ENCODE data around the gene MYL3. TPM values are rescaled to one million over a fixed set of nuclear protein-coding genes. Genes with fewer than 3 reads are reported as not detected.
A peak's percentile ranks its signal among the peaks of the same experiment; 100 is the strongest.

MYL3 gene
- total RNA-seq, 2 donors from 2014 or later: 0.47 to 0.79 TPM

DNA sequence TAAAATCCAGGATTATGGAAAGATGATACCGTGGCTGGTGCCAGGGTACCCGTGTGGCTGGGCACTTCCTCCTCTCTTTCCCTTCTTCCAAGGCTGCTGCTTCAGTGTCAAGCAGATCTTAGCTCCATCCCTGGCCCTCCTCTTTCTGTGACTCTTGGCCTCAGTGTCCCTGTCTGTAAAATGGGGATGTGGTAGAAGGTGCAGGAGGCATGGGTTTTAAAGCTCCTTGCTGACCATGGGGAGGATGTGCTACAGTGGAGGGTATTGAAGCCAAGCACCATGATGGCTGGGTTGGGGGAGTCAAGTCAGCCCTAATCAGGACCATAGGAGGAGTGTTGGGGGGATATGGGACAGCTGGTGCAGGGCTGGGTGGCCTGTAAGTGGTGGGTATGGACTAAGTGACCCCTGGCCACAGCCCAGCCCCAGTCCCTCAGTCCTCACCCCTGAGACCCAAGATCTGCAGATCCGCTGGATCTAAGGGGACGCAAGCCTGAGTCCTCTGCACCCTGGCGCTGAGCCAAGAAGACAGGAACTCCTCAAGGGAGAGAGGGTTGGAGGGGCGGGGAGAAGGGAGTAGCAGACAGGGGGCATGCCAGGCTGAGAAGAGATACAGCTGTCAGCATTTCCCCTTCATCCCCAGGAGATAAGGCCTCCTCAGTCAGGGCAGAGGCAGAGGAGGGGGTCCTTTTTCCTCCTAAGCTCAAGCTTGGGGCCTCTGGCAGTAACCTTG lies 26.3 kb upstream of the MYL3 start:
- intact Hi-C loops (cut with DNase I, micrococcal nuclease): loop anchor here in 1 of 2 donors (5.0 kb wide), 1 partner anchor 182 kb away; no protein-coding TSS in a partner anchor
- DNase-seq: no peak
- no peak for ATAC-seq

DNA sequence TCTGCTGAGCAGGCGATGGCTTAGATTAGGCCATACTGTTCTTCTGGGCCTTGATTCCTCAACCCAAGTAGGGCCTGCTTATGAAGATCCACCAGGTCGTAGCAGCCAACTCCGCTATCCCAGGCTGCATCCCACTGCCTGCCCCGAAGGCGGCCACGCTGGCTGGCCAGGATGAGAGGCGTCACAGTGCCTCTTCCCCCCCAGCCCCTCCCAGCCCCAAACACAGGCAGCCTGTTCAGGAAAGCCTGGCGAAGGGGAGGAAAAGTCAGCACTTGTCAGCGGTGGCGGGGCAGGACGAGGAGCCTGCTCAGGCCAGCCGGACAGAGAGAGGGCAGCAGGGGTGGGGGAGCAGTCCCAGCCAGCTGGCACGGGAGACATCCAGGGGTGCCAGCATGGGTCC lies 25.5 kb upstream of the MYL3 start:
- intact Hi-C loops (cut with DNase I, micrococcal nuclease): no loop called here
- DNase-seq (no peak), ATAC-seq (no peak)

DNA sequence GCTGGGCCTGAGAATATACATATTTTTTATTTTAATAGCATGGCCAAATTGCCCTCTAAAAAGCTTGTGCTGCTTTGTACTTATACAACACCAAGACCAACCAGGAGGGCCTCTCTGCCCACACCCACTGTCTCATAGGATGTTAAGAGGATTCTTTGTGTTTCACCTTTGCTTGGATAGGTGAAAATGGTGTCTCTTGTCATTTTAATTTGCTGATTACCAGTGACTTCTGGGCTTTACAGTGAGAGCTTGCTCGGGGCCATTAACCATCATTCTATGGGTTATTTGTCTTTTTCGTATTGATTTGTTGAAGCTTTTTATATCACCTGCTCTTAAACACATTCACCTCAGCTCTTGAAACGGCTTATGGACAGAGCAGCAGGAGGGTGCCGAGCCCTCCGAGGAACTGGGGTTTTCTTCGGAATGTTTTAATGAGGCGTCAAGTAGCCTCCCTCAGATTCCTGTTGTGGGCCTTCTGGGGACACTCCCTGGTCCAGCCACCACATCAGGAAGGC lies 24.8 kb upstream of the MYL3 start:
- no peak for ATAC-seq
- no peak for DNase-seq
- intact Hi-C loops (cut with DNase I, micrococcal nuclease): no loop called here

- intact Hi-C loops (cut with DNase I, micrococcal nuclease): no loop called here
- ATAC-seq: no peak
- no peak for DNase-seq
These were observed 22.4 kb upstream of the MYL3 start for GRCh38 chr3:46885612-46886011.

DNA sequence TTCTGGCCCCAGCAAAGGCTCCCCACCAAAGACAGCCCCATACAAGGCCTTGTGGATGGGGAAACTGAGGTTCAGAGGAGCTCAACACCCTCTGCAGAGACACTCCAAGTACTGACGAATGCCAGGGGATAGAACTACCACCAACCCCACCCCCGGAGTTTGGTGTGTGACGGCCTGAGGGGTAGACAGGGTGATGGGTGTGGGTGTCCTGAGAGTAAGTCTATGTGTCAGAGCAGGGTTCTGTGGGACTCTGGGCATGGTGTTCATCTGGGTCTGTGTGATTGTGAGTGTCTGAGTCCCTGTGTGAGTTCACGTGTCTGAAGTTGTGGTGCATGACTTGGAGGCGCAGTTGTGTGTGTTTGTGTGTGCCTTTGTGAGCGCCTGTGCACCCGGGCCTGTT lies 21.7 kb upstream of the MYL3 start:
- DNase-seq (no peak), ATAC-seq (no peak)
- intact Hi-C loops (cut with DNase I, micrococcal nuclease): no loop called here

GRCh38 chr3:46884427-46884826 lies 21.2 kb upstream of the MYL3 start:
- no peak for ATAC-seq
- intact Hi-C loops (cut with DNase I, micrococcal nuclease): no loop called here
- no peak for DNase-seq

DNA sequence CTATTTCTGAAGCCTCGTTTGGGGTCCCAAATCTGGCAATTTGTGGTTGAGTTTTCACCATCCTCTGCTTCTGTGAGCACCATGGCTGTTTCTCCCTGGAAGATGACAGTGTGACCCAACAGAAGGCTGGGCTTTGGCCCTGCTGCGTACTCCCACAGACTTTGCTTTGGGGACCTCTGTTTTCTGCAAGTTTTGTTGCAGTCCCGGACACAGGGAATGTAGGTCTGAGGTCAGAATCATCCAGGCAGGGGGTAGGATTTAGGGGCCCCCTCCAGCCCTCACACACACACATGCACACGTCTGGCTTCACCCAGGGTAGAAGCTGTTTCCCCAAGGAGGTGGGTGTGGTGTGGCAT lies 20.6 kb upstream of the MYL3 start:
- DNase-seq (no peak), ATAC-seq (no peak)
- intact Hi-C loops (cut with DNase I, micrococcal nuclease): no loop called here

- DNase-seq: no peak
- peak; percentile 67 for ATAC-seq
These were observed 20.0 kb upstream of the MYL3 start for GRCh38 chr3:46883054-46883829.

DNA sequence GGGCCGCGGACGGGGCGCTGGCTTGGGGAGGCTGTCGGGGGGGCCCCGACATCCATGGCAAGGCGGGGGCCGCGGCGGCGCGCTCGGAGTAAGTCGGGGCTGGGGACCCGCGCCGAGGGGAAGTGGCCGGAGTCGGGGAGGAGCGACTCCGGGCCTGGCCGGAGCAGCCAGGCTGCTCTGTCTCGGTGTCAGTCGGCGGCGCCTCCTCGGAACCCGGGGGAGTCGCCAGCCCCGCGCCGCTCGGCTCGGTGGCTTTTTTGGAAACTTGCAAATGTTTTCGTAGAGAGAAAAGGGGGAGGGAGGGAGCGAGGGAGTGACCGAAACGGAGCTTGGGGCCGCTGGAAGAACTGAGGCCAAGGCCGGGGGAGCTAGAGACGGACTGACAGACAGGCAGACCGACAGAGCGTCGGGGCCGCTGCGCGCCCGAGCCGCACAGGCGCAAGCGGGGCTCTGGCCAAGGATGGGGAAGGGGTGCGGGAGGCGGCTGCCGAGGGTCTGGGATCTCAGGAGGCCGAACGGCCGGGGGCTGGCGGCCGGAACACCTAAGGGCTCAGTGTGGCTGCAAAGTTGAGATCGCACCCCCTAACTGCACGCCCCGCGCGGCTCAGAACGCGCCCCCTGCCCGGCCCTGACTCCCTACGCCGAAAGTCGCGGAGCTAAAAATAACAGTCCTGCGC lies 19.3 kb upstream of the MYL3 start:
- ATAC-seq (peak; percentile 40), DNase-seq (no peak)

More at GRCh38 chr3:46883054-46883829, 20.0 kb upstream of the MYL3 start:
- intact Hi-C loops (cut with DNase I, micrococcal nuclease): no loop called here

DNA sequence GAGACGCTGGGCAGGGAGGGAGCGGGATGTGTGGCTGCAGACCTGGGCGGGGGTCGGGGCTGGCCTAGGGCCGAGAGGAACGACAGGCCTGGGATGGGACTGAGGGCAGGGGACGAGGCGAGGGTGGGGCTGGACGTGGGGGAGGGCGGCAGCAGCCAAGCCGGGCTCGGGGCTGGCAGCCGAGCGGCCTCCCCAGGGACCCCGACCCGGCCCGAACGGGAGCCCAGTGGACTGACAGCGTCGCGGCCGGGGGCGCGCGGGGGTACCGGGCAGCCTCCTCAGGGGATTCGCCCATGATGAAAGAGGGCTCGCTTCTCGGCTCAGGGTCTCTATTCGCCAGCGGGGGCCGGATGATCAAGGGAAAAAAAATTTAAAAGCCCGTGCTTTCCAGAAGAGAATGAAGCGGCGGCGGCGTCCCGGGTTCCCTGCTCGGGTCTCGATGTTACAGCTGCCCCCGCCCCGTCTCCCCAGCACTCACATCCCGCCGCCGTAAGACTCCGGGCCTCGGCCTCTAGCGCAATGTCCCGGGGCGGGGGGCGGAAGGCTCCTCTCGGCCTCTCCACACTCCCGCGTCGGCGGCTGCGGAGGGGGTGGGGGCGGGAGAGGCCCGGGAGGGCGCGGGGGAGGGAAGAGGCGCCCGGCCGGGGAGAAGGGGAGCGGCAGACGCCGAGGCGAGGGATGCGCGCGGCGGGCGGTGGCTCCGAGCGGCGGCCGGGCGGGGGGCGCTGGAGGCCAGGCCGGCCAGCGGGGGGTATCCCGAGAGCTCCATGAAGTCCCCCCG lies 18.5 kb upstream of the MYL3 start:
- intact Hi-C loops (cut with DNase I, micrococcal nuclease): no loop called here
- ATAC-seq (no peak), DNase-seq (no peak)

More for the DNA sequence above, 19.3 kb upstream of the MYL3 start:
- intact Hi-C loops (cut with DNase I, micrococcal nuclease): no loop called here

- intact Hi-C loops (cut with DNase I, micrococcal nuclease): no loop called here
- ATAC-seq (no peak), DNase-seq (no peak)
These were observed 17.8 kb upstream of the MYL3 start for GRCh38 chr3:46880884-46881595.

- intact Hi-C loops (cut with DNase I, micrococcal nuclease): no loop called here
- ATAC-seq (peak; percentile 40), DNase-seq (no peak)
These were observed 15.7 kb upstream of the MYL3 start for GRCh38 chr3:46878781-46879436.

- intact Hi-C loops (cut with DNase I, micrococcal nuclease): no loop called here
- ATAC-seq: no peak
- no peak for DNase-seq
These were observed 14.3 kb upstream of the MYL3 start, which contains the start of gene PTH1R for GRCh38 chr3:46877406-46878125. Gene PTH1R (plus strand): TSS chr3:46877721. CDS start chr3:46883560, 5,839 bp downstream.

DNA sequence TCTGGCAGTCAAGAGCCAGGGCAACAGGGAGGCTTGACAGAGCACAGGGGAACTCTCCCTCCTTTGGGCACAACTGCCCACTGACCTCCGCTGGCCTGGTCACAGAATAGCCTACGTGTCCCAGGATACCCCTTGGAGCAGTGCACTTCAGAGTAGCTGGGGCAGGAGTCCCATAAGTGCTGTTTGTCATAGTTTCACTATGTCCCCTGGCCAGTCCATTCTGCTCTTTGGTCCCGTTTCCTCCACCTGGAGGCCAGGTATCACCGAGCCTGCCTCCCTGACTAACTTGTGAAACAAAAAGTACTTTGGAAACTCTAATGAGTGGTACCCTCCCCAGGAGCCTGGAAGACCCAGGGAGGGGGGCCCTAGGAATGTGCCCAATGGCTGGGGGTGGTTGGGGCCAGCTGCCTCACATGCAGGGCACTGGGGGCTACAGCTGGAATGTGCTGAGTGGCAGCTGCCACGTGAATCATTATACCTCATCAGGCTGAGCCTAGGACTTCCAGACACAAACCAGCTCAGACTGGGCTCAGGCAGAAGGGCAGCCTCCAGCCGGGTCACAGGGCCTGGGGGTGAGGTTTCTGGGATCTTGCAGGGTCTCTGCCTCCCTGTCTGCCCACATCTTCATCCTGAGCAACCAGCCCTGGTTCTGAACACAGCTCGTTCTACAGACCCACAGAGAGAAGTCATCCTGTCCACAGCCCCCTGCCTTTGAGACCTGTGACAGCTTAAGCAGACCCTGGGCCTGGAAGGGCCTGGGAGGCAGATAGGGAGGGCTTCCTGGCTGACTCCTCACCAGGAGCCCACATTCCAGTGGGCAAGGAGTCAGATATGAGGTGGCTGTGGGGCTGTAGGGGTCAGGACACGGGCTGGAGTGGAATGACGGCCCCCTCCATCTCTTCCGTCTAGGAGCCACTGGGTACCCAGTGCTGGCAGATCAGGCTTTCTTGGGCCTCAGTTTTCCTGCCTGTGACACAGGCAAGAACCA lies 13.4 kb upstream of the MYL3 start:
- intact Hi-C loops (cut with DNase I, micrococcal nuclease): no loop called here
- no peak for ATAC-seq

DNA sequence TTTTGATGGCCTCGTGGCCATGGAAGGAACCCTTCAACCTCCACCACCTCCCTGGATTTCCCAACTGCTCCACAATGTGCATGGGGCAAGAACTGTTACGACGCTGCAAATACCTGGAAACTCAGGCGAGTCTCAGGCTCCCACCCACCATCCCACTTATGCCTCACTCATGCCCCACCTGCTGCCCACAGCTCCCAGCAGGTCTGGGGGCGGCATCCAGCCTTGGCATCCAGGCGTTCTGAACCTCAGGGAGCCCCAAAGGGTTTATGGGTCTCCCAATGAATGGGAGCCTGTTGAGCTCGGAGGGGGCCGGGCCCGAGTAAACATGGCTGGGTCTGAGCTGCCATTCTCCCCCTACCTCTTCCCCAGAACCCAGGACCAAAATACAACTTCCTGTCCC lies 12.3 kb upstream of the MYL3 start:
- DNase-seq (no peak), ATAC-seq (no peak)
- intact Hi-C loops (cut with DNase I, micrococcal nuclease): no loop called here

More for the DNA sequence above, 13.4 kb upstream of the MYL3 start:
- no peak for DNase-seq

DNA sequence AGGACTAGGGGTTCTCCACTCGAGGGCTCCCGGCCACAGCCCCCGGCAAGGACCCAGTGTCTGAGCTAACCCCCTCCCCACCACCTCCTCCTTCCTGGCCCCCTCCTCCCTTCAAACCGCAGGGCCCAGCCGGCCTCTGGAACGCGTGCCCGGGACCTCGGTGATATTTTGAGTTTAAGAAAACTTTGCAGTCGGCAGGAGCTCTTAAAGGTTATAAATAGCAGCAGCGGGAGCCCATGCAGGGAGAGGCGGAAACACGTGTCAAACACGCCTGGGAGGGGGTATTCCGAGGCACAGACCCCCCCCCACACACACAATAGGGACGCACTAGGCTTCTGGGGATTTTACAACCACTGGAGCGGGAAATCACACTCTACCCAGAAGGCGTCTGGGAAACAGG lies 11.2 kb upstream of the MYL3 start:
- intact Hi-C loops (cut with DNase I, micrococcal nuclease): no loop called here
- DNase-seq (no peak), ATAC-seq (no peak)
